Measurements from ENCODE around the gene ELP1. TPM values are rescaled to one million over a fixed set of nuclear protein-coding genes. Genes with fewer than 3 reads are reported as not detected.

The ELP1 gene
- 68.2 TPM for total RNA-seq

GRCh38 chr9:108933718-108934322, at the start of gene ELP1:
TSS of gene ELP1 (minus strand) at chr9:108934124. CDS start at chr9:108931146, 2,978 bp downstream.

GRCh38 chr9:108934323-108934893, 484 bp upstream of the ELP1 start, which contains the start of gene ABITRAM:
TSS of gene ABITRAM (plus strand) at chr9:108934400. CDS start at chr9:108934487, 87 bp downstream.

DNA sequence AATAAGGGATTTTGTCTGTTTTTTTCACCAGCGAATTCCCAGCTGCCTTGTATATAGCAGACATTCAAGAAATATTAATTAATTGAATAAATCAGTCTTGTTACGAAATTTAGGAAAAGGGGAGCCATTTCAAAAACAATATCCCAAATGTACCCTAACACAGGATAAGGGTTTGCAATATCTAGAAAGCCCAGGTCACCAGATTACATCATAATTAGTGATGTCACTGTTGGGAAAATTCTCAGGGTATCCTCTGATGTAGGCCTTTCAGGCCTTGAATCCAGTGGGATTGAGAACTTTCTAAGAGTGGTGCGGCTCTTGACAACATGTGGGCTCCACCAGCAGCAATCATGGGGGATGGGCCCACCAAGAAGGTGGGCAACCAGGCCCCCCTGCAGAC, 71.9 kb downstream of the ELP1 start, which contains the start of gene ACTL7A:
ACTL7A (plus strand) TSS at position 270 of the 400 bp plus-strand sequence; CDS start at position 327, 57 bp downstream.

DNA sequence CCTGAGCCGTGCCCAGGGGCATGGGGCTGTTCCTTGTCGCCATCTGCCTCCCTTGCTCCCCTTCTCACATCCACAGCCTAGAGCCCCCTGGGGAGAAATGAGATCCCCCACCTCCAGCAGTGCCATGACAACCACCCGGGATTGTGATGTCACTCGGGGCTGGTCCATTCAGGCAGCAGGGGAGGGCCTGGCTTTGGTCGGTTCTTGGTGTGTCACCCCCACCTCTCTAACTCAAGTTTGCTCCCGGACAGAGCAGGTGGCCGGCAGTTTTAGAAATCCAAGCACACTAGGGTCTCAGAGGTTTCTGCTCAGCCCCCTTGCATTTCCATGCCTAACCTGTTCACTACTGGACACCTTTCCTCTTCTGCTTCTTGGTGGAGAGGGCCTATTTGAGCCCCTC, 78.0 kb downstream of the ELP1 start, which contains the start of gene ACTL7B:
ACTL7B (minus strand) TSS at position 99 of the 400 bp plus-strand sequence; CDS start at position 43, 56 bp downstream.

Small RNA genes within 50 kb of the gene (small RNA-seq; reads per million reads assigned to genes)
- not detected for gene AL359692.1 (ENCODE audit: low replicate concordance)

Other genes with a start within 250 kb of the ELP1 start
- gene ACTL7B, start 78.1 kb downstream of the ELP1 start, total RNA-seq, result 0.31 TPM
- gene ACTL7A, start 71.9 kb downstream of the ELP1 start, total RNA-seq, result not detected
- gene ABITRAM, start 276 bp upstream of the ELP1 start, total RNA-seq, result 11.0 TPM
- 14.7 TPM for gene CTNNAL1, start 79.4 kb upstream of the ELP1 start, total RNA-seq
- 91.7 TPM for gene TMEM245, start 185.8 kb upstream of the ELP1 start, total RNA-seq
- 85.4 TPM for gene FRRS1L, start 233.1 kb upstream of the ELP1 start, total RNA-seq